Ovary (tissue), 3 donors: ENCODE measurements around the gene LUC7L3.

Experiments used
- EP300 ChIP-seq: sonication (generic); formaldehyde crosslinking; IDR thresholded peaks from one replicate; pipeline ENCODE4 v1.6.1; 2017; ENCODE audit warnings: antibody characterized with exemption
- POLR2A ChIP-seq: fragments of 450-650 bp; IDR thresholded peaks from one replicate; pipeline ENCODE4 v1.6.1; 2017; ENCODE audit warnings: antibody characterized with exemption, mild to moderate bottlenecking, moderate library complexity
- TF ChIP-seq, protein P1 (sequence below), 3 donors: fragments of 450-650 bp in 2 of 3; fragments of 200-600 bp in 1 of 3; IDR thresholded peaks; one replicate each; pipeline versions ENCODE4 v1.5.1 to v1.8.0; 2016 to 2022; ENCODE audit warnings: antibody characterized with exemption in 3 of 3, mild to moderate bottlenecking in 1 of 3
- donor health status: DM: no; HTN: no; CAD: no.

DNA sequence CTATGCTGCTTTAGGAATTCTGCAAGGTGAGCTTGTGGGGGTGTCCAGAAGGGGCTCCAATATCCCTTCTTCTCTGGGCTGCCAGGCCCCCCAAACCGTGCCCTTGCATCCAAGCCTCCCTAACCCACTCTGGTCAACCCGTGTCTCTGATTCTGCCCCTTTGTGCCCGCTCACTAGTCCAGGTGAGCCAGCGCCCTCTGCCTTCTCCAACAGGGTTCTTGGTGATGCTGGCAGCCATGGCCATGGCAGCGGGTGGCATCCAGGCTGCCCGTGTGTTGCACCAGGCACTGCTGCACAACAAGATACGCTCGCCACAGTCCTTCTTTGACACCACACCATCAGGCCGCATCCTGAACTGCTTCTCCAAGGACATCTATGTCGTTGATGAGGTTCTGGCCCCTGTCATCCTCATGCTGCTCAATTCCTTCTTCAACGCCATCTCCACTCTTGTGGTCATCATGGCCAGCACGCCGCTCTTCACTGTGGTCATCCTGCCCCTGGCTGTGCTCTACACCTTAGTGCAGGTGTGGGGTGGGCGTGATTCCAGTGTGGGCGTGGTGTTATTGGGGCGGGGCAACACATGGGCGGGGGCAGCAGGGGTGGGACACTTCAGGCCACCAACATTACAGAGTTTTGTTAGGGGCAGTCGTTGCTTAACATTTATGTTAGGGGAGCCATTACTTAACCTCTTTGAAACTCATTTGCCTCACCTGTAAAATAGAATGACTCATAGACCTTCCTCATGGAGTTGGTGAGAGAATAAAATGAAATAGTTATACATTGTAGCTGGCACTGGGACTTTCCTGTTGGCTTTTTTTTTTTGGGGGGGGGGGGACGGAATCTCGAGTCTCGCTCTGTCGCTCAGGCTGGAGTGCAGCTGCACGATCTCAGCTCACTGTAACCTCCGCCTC lies 43.1 kb upstream of the LUC7L3 start:
- TF ChIP-seq, protein P1, sequence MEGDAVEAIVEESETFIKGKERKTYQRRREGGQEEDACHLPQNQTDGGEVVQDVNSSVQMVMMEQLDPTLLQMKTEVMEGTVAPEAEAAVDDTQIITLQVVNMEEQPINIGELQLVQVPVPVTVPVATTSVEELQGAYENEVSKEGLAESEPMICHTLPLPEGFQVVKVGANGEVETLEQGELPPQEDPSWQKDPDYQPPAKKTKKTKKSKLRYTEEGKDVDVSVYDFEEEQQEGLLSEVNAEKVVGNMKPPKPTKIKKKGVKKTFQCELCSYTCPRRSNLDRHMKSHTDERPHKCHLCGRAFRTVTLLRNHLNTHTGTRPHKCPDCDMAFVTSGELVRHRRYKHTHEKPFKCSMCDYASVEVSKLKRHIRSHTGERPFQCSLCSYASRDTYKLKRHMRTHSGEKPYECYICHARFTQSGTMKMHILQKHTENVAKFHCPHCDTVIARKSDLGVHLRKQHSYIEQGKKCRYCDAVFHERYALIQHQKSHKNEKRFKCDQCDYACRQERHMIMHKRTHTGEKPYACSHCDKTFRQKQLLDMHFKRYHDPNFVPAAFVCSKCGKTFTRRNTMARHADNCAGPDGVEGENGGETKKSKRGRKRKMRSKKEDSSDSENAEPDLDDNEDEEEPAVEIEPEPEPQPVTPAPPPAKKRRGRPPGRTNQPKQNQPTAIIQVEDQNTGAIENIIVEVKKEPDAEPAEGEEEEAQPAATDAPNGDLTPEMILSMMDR (IDR thresholded peaks at IDR 0.05), result no peak
- no peak for TF ChIP-seq POLR2A
- no peak for TF ChIP-seq EP300
